GM18868 (cell line): ENCODE data around the gene POLR1E.
"Not testable (repeated sequence)": the region's sequence is repeated elsewhere in the genome, so short reads cannot be mapped to it uniquely, and the experiment has no call there.

ENCODE experiments used
- ATAC-seq: cut with Tn5 transposase; IDR thresholded peaks from one replicate; pipeline ENCODE4 v1.9.1; 2021; ENCODE audit warnings: mild to moderate bottlenecking, moderate library complexity; ENCODE audit not compliant: unreplicated experiment

POLR1E gene

GRCh38 chr9:37499297-37499696, 13.5 kb downstream of the POLR1E start:
- ATAC-seq = no peak

DNA sequence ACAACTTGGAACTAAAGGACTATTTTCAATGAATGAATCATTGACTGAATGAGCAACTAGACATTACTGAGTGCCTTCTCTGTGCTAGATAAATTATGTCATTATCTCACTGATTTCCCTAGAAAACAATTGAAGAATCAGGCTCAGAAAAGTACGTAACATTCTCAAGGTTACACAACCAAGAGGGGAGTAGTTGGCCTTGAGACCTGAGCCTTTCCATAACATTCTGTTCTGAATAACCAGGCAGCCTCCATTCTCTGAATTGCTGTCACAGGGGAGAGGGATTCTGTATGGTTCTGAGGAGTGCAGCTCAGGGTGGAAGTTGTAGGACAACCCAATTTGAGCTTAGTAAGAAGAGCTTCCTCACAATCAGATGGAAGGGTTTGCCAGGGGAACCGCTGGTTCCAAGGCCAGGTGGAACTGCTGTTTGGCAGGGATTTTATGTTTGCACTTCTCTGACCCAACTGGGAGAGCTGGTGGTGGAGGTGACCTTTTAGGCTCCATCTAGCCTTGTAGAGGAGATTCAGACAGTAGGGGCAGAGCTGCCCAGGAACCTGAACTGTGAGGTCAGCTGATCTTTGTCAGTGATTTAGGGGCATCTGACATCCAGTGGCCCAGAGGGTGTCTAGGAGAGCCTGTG, 16.3 kb downstream of the POLR1E start:
- no peak for ATAC-seq

GRCh38 chr9:37503736-37504135, 18.0 kb downstream of the POLR1E start:
- no peak for ATAC-seq

DNA sequence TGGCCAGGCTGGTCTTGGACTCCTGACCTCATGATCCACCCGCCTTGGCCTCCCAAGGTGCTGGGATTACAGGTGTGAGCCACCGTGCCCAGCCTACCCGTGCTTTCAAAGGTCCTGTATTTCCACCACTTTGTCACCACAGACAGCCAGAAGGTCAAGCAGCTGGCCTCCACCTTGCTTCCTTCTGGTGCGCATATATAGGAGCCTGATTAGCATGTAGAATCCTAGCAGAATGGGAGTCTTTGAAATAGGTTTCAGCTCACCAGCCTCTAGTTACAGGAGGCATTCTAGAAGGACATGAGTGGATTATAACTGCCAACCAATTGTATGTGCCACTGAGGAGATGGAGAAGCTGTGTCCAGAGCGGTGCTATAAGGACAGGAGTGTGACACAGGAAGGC, 18.9 kb downstream of the POLR1E start:
- ATAC-seq = no peak

DNA sequence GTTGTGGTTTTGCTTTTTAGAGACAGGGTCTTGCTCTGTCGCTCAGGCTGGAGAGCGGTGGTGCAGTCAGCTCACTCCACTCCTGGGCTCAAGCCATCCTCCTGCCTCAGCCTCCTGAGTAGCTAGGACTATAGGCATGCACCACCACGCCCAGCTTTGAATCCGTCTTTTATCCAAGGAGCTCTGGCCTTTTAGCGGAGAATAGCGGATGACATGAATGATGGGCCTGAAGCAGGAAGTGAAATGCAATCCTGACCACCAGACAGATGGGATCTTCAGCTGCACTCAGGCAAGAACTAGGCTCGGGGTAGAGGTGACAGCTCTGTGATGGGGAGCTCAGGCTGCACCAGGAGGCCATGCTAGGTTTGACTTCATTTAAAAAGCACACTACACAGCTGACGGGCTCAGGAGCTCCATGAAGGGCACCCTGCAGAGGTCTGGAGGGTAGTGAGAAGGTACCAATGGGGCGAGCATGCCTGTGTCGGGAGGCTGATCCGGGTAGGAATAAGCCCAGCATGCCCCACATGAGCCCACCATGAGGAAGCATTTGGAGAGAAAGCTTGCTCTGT, 21.9 kb downstream of the POLR1E start:
- no peak for ATAC-seq

DNA sequence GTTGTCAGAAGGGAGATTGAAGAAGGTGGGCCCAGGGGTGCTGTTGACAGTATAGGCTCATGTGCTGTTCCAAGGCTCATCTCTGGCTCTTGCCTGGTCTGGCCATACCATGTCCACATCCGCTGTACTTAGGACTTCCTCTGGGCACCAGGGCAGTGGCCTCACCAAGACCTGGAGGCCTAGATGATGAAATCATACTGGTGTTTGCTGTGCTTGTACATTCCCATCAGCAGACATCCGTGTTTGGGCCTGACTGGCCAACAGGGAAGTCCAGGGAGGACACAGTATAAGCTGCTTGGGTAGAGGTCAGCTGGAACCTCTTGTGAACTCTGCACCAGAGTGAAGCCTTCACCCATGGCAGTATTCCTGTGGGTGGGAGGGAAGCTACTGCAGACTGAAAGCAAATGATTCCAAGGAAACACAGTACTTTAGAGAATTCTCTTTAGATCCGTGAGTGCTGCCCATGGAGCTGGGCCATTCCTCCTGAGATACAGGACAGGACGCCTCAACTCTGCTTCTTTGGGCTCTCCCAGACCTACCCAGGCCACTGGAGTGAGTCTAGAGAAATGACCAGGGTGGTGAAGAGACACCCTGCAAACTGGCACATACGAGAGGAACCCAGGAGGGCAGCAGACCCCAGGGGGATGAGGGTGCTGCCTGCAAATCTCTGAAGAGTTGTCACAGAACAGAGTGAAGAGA, 22.5 kb downstream of the POLR1E start:
- no peak for ATAC-seq

- no peak for ATAC-seq
Measured at GRCh38 chr9:37508834-37509206, 23.1 kb downstream of the POLR1E start.

DNA sequence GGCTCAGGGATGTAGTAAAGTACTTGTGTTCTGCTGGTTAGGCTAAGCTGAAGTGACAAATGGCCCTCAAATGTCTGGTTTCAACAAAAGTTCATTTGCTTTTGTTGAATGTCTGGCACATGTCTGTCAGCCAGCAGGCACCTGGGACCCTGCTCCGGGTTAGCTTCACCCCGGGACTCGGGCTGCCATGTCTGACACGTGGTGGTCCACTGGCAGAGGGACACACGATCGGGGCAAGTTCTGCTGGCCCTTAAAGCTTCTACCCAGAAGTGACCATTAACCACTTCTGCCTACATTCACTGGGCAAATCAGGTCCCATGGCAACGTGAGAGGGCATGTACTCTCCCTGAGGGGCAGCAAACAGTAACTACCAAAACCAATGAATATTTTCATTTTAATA, 23.8 kb downstream of the POLR1E start:
- no peak for ATAC-seq

DNA sequence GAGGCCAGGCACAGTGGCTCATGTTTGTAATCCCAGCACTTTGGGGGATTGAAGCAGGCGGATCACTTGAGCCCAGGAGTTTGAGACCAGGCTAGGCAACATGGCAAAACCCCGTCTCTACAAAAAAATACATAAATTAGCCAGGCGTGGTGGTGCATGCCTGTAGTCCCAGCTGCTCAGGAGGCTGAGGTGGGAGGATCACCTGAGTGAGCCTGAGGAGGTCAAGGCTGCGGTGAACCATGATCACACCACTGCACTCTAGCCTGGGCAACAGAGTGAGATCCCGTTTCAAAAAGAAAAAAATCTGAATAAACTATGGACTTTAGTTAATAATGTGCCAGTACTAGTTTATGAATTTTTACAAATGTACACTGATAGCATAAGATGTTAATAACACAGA, 24.3 kb downstream of the POLR1E start:
- ATAC-seq = not testable (repeated sequence)

DNA sequence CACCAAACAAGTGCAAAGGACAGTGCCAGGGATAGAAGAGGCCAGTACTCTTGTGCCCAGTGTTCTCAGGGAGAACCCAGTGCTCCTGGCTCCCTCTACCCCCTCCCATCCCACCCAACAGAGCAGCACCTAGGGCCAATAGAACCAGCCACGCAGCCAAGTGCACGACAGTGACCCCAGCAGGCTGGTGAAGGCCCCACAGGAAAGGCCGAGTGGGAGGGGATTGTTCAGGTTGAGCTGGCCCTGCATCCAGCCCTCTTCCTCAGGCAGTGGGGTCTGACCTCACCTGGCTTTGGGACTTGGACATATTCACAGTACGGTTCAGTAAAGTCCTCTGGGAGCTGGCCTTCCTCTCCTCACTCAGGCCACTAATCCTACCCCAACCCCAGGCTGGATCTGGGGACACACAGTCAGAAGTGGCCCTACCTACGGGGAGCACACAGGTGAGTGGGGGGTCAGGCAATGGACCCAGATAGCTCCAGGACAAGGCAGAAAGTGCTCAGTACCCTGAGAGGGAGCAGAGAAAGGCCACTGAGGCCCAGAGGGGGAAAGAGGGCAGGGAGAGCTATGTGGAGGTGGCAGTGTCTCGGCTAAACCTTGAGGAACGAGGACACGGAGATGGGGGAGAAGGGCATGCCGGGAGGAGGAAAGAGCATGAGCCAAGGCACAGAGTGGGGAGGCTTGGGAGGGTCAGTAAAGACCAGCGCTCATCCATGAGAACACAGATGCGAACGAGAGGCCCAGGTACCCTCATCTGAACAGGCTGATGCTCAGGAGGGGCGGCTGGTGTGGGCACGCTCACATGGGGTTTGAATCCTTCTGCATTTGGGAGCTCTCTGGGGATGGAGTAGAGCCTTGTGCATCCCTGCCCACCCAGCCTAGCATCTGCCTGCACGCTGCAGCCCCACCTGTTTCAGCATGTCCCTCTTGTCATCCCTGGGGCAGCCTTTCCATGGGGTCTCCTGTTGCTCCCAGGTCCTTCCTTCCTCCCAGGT, 25.6 kb downstream of the POLR1E start:
- ATAC-seq = peak; percentile 67

DNA sequence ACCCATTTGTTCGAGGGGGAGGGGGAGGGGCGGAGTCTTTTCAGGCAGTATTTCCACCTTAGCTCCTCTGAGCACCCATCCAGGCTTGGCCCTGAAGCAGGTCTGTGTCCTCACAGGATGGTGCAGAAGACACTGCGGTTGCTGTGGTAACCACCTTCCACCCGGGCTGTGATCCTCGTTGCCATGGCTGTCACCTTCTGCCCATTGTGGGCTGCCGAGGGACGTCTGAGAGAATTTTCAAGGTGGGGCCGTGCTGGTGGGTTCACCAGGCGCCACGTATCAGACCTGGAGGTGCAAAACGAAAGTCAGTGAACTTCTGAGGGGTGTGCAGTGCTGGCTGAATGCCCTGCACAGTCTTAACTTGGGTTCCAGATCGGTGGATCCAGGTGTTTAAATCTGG, 26.7 kb downstream of the POLR1E start:
- no peak for ATAC-seq

DNA sequence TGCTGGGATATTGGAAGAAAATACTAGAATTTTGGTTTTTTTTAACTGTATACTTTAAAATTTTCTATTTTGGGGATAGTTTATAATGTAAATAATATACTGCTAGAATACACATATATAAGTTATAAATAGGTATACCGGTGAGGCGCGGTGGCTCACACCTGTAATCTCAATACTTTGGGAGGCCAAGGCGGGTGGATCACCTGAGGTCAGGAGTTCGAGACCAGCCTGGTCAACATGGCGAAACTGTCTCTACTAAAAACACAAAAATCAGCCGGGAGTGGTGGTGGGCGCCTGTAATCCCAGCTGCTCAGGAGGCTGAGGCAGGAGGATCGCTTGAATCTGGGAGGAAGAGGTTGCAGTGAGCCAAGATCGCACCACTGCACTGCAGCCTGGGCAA, 28.7 kb downstream of the POLR1E start:
- ATAC-seq = not testable (repeated sequence)

- no peak for ATAC-seq
Measured at GRCh38 chr9:37514999-37515398, 29.3 kb downstream of the POLR1E start.

DNA sequence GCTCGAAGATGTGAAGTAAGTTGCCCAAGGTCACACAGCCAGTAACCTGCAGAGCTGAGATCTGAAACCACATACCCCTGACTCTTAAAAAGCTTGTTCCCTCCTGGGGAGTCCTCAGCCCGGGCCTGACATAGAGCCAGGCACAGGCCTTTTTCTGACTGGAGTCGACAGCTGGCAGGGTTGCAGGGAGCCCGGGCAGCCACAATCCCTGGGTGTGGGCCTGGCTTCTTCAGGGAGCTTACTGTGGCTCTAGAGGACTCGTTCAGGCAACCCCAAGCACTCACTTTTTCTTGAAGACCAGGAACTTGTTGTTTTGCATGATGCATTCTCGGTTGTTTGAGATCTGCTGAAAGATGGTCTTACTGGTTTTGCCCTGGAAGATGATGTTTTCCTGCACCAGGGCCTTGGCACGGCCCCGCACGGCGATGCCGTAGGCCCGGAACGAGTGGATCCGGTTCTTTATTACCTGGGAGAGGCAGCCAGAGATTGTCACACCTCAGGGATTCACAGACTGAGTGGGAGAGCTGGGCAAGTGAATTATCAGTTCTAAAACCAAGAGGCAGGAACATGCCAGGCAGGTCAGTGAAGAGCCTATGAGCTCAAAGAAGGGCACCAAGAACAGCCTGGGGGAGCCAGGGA, 30.0 kb downstream of the POLR1E start:
- no peak for ATAC-seq

DNA sequence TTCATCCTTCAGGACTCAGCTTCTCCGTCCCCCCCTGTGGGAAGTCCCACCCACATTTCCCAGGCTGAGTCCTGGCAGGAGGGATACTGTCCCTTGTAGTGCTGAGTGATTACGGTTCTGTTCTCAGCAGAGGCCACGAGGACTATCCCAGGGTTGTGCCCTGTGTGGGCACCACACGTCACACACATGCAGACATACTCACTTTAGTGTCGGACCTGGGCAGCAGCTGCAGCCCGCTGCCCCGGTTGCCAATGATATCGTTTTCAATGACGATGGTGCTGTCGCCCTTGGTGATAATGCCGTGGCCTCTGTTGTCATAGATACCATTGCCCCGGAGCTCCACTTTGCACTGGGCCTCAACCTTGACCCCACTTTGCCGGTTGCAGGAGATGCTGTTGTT, 32.2 kb downstream of the POLR1E start:
- no peak for ATAC-seq

- ATAC-seq = no peak
Measured at GRCh38 chr9:37520641-37521040, 34.9 kb downstream of the POLR1E start.

DNA sequence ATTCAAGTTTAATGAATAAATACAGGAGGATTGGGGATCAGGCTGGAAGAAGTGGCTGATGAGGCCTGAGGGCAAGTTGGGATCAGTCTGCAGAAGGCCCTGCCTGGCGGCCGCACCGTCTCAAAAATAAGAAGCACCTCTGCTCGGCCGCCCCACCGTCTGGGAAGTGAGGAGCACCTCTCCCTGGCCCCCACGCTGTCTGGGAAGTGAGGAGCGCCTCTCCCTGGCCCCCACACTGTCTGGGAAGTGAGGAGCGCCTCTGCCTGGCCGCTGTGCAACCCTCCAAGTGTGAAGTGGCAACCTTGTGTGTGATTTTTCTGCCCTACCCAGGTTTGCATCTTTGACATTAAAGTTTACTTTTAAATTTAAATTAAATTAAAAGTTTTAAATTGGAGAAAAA, 35.4 kb downstream of the POLR1E start:
- no peak for ATAC-seq

GRCh38 chr9:37522971-37523370, 37.2 kb downstream of the POLR1E start:
- no peak for ATAC-seq

DNA sequence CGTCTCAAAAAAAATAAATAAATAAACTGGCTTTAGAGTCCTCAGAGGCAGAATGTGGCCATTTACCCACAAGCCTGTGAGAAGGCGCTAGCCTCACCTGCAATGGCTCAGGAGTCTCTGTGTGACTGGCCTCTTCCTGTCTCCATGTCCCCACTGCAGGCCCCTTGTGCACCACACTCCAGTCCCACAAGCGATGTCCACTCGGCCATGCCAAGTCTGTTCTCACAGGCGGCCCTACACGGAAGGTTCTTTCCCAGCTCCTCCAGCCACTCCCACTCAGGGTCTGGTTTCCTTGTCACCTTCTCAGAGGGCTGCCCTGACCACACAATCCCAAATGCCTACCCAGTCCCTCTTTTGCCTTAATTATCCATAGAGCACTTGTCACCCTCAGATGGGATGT, 38.2 kb downstream of the POLR1E start:
- ATAC-seq = no peak

DNA sequence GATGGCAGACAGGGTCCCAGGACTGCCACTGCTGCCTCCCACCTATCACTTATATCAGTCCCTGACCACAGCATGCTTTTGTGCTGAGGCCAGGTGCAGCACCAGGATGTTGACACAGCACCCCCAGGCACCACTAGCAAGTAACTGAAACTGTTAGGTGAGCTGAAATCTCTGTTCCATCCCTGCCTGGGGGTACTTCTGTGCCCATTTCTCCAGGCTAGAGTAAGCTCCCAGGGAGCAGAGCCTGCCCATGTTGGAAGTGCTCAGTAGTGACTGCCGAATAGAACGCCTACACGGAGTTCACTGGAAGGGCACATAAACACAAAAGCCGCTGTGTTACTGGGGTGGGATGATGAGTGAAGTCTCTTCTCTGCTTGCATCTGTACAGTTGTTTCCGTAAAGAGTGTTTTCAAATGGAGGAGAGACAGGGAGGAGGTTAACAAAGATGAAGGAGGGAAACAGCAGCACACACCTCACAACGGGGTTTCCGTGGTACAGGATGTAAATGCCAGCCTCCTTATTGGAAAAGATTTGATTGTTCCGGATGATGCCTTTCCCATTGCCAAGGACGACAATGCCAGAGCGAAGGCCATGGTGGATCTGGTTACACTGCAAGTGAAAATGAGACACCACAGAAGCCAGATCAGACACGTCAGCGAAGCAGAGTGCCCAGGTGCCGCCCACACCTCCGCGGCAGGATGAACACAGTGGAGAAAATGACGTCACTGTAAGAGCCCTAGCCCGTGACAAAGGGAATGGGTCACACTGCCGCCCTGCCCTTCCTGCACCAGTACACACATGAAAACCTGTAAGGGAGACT, 43.1 kb downstream of the POLR1E start:
- peak; percentile 71 for ATAC-seq
